ENCODE data around the gene VPS36.
"Not testable (repeated sequence)": the region's sequence is repeated elsewhere in the genome, so short reads cannot be mapped to it uniquely, and the experiment has no call there.

The VPS36 gene

DNA sequence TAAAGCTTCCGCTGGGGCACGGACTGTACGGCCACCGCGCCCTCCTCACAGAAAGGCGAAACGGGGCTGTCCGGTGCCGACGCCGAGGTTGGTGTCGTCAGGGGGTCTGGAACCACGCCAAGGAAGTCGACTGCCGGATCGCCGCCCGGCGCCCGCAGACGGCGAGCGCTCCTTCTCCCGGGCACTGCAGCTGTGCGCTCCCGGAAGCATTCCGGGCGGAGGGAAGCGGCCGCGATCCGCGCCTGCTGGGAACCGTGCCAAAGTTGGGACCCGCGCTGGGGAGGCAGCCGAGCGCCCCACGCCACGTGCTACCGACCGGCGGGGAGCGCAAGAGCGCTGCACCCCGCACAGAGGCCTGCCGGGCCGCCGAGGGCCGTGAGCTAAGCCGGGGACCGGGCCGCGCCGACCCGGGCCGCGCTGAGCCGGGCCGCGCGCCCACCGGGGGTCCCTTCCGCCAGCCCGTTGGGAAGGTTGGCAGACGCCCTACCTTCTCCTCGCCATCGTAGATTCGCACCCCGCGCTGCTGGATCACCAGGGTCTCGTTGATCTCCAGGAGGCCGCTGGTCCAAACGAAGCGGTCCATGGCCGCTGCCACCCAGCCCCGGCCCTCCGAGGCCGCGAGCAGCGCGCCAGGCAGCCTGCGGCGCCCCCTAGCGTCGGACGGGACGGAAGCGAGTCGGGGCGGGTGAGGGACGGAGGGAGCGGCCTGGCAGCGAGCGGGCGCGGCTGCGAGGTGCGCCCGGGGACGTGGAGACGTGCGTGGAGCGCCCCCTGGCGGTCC lies at the start of gene VPS36:
TSS of gene VPS36 (minus strand) at position 623 of the 781 bp plus-strand sequence. CDS start at position 583, 40 bp downstream.
- peak; percentile 88 for DNase-seq

DNA sequence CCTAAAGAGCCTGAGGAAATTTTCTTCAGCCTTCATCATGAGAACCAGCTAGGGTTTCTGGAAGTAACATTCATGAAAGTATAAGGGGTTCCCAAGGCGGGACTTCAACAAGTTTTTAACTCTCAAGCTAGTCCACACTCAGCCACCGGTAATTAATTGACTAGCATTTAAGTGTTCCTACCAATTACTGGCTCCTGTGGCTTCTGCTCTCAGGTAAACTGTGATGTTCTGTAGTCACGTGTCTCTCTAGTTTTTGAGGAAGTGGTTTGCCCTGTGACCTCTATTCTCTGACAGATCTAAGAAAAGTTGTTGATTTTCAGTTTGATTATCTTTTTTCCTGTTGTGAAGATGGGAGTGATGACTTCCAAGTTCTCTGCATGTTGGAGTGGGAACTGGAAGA lies 47.5 kb upstream of the VPS36 start:
- not testable (repeated sequence) for DNase-seq

- not testable (repeated sequence) for DNase-seq
These were observed 43.8 kb upstream of the VPS36 start for GRCh38 chr13:52494241-52494640.

GRCh38 chr13:52491015-52491414 lies 40.6 kb upstream of the VPS36 start:
- not testable (repeated sequence) for DNase-seq

GRCh38 chr13:52488763-52489162 lies 38.3 kb upstream of the VPS36 start:
- DNase-seq, result not testable (repeated sequence)

- DNase-seq, result not testable (repeated sequence)
These were observed 36.6 kb upstream of the VPS36 start for GRCh38 chr13:52487078-52487477.

DNA sequence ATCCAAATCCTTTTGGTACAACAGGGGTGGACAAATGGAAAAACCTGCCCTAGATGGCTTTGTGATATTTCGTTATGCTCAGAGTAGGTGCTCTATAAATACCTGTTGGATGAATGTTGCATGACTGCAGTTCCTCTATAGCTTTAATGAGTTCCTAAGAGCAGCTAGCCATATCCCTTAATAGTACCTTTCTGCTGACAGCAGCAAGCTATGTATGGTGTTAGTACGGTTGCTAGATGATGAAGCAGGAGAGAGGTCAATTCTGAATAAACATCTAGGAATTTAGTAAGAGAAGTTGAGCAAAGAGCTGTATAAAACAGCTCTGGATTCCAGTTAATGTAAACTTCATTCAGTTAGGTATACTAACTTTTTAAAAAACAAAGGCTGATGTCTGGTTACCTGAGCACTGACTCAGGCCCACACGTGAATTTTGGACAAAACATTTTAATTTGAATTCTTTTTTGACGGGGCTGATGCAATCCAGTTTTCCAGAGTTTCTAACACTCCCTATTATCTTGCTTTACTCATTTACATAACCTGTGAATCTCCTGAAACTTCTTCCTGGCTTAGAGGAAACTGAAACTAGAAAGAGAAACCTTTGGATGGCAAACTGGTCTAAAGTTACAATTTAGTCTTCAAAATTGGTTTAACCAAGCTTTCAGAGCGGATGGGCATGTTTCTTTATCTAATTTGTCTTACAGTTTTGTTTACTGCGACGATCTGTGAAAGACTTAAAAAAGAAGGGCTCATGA lies 30.4 kb upstream of the VPS36 start:
- DNase-seq, result not testable (repeated sequence)

DNA sequence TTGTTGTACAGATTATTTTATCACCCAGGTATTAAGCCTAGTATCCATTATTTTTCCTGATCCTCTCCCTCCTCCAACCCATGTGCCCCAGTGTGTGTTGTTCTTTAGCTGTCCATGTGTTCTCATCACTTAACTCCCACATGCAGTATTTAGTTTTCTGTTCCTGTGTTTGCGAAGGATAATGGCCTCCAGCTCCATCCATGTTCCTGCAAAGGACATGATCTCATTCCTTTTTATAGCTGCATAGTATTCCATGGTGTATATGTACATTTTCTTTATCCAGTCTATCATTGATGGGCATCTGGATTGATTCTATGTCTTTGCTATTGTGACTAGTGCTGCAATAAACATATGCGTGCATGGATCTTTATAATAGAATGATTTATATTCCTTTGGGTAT lies 18.1 kb upstream of the VPS36 start:
- DNase-seq, result not testable (repeated sequence)

DNA sequence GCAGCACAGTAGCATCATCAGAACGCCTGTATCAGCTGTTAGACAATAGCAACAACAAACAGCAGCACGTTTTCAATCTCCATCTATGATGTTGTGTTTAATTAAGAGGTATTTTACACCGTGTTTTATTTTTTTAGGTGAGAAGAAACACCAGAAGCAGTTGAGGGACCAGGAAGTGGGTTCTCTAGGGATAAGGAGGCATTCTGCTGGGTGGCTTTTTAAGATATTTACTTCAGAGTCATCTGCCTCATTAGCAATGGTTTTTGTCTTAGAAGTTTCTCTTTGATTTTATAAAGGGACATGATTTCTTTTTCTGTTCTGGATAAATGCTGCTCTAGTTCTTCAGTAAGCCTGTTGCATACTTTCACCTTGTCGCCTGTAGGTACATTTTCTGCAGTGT lies 13.1 kb upstream of the VPS36 start:
- no peak for DNase-seq

DNA sequence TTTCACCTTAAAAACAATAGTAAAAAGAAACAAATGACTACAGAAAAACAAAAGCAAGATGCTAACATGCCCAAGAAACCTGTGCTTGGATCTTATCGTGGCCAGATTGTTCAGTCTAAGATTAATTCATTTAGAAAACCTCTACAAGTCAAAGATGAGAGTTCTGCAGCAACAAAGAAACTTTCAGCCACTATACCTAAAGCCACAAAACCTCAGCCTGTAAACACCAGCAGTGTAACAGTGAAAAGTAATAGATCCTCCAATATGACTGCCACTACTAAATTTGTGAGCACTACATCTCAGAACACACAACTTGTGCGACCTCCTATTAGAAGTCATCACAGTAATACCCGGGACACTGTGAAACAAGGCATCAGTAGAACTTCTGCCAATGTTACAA lies 10.8 kb upstream of the VPS36 start:
- no peak for DNase-seq

DNA sequence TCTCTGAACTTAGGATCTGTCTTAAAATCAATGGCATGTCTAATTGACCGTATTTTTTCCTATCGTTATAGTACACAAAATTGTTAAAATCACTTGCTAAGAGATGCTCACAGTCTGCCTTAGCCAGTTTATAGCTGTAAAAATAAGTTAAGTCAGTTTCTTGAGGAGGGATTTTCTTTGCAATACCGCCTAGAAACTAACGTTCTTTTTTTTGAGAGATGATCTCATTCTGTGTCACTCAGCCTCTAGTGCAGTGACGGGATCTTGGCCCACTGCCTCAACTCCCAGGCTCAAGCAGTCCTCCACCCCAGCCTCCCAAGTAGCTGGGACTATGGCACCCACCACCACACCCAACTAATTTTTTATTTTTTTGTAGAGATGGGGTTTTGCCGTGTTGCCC lies 9.2 kb upstream of the VPS36 start:
- DNase-seq, result no peak

- peak; percentile 79 for DNase-seq
These were observed 5.2 kb upstream of the VPS36 start for GRCh38 chr13:52455677-52456041.

- peak; percentile 95 for DNase-seq
These were observed 4.6 kb upstream of the VPS36 start, which contains the start of gene CKAP2 for GRCh38 chr13:52454820-52455676. TSS of gene CKAP2 (plus strand) at chr13:52455478. CDS start at chr13:52455557, 79 bp downstream.

DNA sequence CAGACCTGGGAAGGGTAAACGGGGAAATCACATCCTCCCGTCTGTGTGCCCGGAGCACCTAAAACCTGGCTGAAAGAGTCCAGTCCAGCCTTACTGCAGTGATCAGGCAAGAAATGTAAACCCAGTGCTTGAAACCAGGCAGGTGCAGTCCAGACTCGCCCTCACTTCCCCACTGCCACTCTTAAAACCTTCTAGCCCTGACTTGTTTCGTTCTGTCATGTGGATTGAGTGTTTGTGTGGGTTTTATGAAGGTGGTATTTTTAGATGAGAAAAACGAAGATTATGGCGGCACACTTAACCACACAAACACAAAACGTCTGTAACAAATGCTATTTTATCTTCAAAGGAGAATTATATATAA lies 4.0 kb upstream of the VPS36 start:
- DNase-seq, result peak; percentile 15

GRCh38 chr13:52452470-52452869 lies 2.0 kb upstream of the VPS36 start:
- DNase-seq, result no peak

DNA sequence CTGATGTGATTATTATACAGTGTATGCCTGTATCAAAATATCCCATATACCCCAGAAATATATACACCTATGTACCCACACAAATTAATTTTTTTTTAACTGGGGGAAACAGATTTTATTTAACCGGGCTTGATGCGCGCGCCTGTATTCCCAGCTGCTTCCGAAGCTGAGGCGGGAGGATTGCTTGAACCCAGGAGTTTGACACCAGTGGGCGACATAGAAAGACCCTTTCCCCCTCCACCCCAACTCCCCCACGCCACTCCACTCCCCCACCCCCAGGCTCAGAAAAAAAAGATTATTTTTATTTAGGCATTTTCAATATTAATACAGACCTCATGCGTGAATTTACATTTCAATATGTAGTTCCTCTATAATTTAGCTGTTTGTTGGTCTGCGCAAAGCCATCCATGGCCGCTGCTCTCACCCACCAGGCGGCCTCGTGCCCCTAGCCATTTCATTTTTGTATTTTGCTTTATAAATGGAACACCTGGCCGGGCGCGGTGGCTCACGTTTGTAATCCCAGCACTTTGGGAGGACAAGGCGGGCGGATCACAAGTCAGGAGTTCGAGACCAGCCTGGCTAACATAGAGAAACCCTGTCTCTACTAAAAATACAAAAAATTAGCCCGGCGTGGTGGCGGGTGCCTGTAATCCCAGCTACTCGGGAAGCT lies 836 bp upstream of the VPS36 start:
- DNase-seq, result no peak

DNA sequence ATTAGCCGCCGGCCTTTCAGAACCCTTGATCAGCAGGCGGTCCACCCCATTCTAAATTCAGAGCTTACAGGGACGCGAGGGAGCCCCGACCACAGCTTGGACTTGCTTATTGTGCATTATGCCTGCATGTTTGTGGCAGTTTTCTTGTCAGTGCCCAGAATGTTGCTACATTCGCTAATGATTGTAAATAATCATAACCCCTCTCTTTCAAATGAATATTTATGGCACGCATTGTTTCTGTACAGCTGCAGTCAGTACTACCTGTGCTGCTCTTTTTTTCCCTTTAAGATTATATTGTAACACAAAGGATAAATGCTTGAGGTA lies 321 bp upstream of the VPS36 start:
- no peak for DNase-seq

- DNase-seq, result no peak
These were observed 963 bp downstream of the VPS36 start for GRCh38 chr13:52449331-52450011.

DNA sequence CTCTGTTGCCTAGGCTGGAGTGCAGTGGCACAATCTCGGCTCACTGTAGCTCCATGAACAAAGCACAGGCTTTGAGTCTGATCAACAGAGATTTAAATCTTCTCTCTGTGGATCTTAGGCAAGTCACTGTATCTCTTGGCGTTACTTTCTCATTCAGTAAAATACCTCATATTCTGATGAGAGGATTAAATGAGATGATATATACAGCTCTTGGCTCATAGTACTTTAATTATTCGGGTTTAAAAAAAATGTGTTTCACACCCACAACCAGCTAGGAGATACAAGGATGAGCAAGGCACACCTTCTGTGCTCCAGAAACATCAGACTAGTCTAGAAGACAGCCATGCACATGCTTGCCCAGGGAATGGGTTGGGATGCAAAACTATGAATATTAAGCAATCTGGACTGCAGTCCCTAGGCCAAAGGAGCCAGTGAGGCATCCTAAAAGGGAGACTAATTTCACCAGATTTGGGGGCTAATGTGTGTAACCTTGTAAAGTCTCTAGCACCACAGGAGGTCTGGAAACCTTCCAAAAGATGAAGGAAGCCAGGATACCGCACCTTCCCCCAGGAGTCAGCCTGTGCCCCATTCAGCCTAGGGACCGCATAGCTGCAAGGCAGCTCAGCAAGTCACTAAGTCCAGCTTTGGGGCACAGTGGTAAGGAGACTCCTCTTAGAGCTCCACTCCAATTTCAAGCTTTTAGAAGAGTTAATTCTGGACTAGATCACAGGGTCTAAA lies 2.5 kb downstream of the VPS36 start:
- DNase-seq, result peak; percentile 16

DNA sequence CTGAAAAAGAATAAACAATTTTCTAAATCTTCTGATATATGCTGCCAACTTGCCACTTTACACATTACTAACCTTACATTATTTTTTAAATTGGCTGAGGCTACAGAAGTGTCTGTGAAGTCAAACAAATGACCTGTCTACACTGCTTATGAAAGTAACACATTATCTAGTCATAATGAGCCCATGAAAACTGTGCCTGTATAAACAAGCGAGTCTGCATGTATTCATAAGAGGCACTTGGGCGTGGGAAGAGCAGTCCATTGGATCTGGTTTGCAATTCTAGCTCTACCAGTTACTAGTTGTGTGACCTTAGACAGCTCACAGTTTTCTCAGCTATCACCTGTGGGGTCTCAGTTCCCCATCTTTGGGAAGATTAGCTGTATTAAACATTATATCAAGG lies 3.1 kb downstream of the VPS36 start:
- no peak for DNase-seq

GRCh38 chr13:52446265-52446664 lies 4.2 kb downstream of the VPS36 start:
- DNase-seq, result peak; percentile 44

DNA sequence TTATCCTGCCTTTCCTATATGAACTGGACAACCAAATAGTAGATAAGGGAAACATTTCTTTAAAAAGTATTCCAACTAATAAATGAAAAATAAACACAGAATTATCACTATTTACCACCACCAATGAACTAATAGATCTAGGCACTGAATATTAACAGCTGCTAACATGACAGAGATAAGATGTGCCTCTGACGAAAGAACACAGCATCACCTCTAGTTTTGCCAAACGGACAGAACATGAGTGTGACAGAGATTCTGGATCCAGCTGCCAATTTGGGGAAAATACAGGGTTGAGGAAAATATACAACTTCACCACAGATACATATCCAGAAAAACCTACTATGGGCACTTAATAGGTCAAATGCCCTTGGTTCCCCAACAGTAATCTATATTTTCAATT lies 18.0 kb downstream of the VPS36 start:
- no peak for DNase-seq
